GM19035 (cell line): ENCODE measurements around the gene DBF4B.

Experiments used
- ATAC-seq: cut with Tn5 transposase; IDR thresholded peaks from one replicate; pipeline ENCODE4 v1.9.1; 2021; ENCODE audit not compliant: unreplicated experiment

The DBF4B gene

GRCh38 chr17:44795928-44796327 lies 87.5 kb downstream of the DBF4B start:
- ATAC-seq, result no peak

- ATAC-seq, result no peak
These were observed 88.3 kb downstream of the DBF4B start for GRCh38 chr17:44796731-44797130.

- ATAC-seq, result no peak
These were observed 89.3 kb downstream of the DBF4B start for GRCh38 chr17:44797802-44798201.

GRCh38 chr17:44798356-44798755 lies 89.9 kb downstream of the DBF4B start:
- no peak for ATAC-seq
